Gastrocnemius medialis (tissue), 4 donors: ENCODE results near the gene TRAF3IP3. TPM values are rescaled to one million over a fixed set of nuclear protein-coding genes. Genes with fewer than 3 reads are reported as not detected.

Experiments used
- ATAC-seq, 2 donors: fragments of 150-250 bp; one replicate each; pipeline ENCODE4 v1.9.1; 2016
- DNase-seq, 2 donors: peaks; one replicate each; pipeline ENCODE4 v3.0.0-alpha.2; 2019
- H3K27ac ChIP-seq, 4 donors: fragments of 200-600 bp; sonication (generic); 1 replicate in 1 of 4; 2 replicates in 3 of 4; pipeline ENCODE4 v1.5.1; 2016 to 2018; ENCODE audit warnings: mild to moderate bottlenecking in 2 of 4, moderate library complexity in 1 of 4
- H3K27me3 ChIP-seq, 3 donors: fragments of 200-600 bp; sonication (generic) in 2 of 3; 1 replicate in 1 of 3; 2 replicates in 2 of 3; pipeline versions ENCODE4 v1.5.1 to v1.6.0; 2016 to 2019; ENCODE audit warnings: mild to moderate bottlenecking in 1 of 3, moderate library complexity in 1 of 3
- H3K36me3 ChIP-seq, 2 donors: fragments of 200-600 bp; sonication (generic) in 1 of 2; one replicate each; pipeline ENCODE4 v1.5.1; 2017 to 2018
- H3K4me1 ChIP-seq, 2 donors: fragments of 200-600 bp; sonication (generic) in 1 of 2; one replicate each; pipeline ENCODE4 v1.5.1; 2016 to 2017; ENCODE audit warnings: mild to moderate bottlenecking in 2 of 2
- H3K4me3 ChIP-seq, 4 donors: fragments of 200-600 bp; sonication (generic) in 3 of 4; 1 replicate in 1 of 4; 2 replicates in 3 of 4; pipeline ENCODE4 v1.5.1; 2016 to 2019; ENCODE audit warnings: mild to moderate bottlenecking in 2 of 4
- H3K9me3 ChIP-seq, 3 donors: fragments of 200-600 bp; sonication (generic) in 2 of 3; 1 replicate in 1 of 3; 2 replicates in 2 of 3; pipeline ENCODE4 v1.5.1; 2016 to 2019
- POLR2A ChIP-seq, 2 donors: fragments of 450-650 bp; IDR thresholded peaks; one replicate each; pipeline ENCODE4 v1.6.1; 2017; ENCODE audit warnings: antibody characterized with exemption in 2 of 2, mild to moderate bottlenecking in 2 of 2, moderate library complexity in 2 of 2
- in situ Hi-C, 4 donors: fragments of 200-750 bp; cut with MboI; loops; one replicate each; pipeline versions ENCODE4 v1.15.0 to v1.8.0; 2017; ENCODE audit warnings: low sequenced_read_pairs in 4 of 4
- intact Hi-C: fragments of 100-400 bp; cut with DNase I; formaldehyde crosslinking; loops from one replicate; pipeline ENCODE4 v1.15.1; 2023; ENCODE audit warnings: low total_unique reads
- total RNA-seq, 4 donors: library from RNA; depleted of rRNA; stranded (reverse); fragments of >200 nt; gene quantifications; one replicate each; pipeline versions ENCODE4 v1.1.0 to v1.2.3, GENCODE V29; 2016
- TF ChIP-seq, protein P1 (sequence below), 5 experiments: fragments of 450-650 bp in 3 of 5; fragments of 200-600 bp in 2 of 5; sonication (generic) in 2 of 5; IDR thresholded peaks in 4 of 5; conservative IDR thresholded peaks in 1 of 5; 1 replicate in 4 of 5; 2 replicates in 1 of 5; pipeline ENCODE4 v1.5.1; 2016 to 2019; ENCODE audit warnings: antibody characterized with exemption in 5 of 5, mild to moderate bottlenecking in 3 of 5, moderate library complexity in 3 of 5

Gene TRAF3IP3
- total RNA-seq, 4 donors from 2014 or later = 0.16 to 1.5 (median 0.35) TPM; not detected in 1

DNA sequence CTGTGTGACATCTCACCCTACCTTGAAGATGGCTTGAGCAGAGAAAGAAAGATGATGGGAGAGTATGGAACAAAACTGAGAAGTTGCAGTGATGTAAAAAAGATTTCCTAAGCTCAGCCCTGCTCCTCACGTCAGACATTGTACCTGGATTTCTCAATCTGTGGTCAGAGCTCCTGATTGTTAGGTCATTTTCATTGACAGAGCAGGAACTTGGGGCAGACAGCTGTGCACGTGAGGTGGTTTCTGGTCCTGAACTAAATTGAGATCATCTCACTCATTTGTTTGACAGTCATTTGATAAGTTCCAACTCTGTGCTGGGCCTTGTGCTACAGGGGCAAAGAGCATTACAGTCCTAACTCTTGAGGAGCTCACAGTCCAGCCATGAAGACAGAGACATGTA, 10.2 kb downstream of the TRAF3IP3 start:
- Histone ChIP-seq H3K27ac (no peak overlapping the region), H3K4me1 (peaks cover 9 to 12% of the 10 kb centered on the region in 2 donors), H3K36me3 (no peaks in the 10 kb centered on the region), H3K9me3 (no peaks in the 10 kb centered on the region), H3K4me3 (no peak overlapping the region), H3K27me3 (no peaks in the 10 kb centered on the region)
- in situ Hi-C loops = no loop called here
- DNase-seq (no peak), ATAC-seq (no peak)
- no peak for TF ChIP-seq POLR2A (IDR thresholded peaks at IDR 0.05)
- TF ChIP-seq, protein P1, sequence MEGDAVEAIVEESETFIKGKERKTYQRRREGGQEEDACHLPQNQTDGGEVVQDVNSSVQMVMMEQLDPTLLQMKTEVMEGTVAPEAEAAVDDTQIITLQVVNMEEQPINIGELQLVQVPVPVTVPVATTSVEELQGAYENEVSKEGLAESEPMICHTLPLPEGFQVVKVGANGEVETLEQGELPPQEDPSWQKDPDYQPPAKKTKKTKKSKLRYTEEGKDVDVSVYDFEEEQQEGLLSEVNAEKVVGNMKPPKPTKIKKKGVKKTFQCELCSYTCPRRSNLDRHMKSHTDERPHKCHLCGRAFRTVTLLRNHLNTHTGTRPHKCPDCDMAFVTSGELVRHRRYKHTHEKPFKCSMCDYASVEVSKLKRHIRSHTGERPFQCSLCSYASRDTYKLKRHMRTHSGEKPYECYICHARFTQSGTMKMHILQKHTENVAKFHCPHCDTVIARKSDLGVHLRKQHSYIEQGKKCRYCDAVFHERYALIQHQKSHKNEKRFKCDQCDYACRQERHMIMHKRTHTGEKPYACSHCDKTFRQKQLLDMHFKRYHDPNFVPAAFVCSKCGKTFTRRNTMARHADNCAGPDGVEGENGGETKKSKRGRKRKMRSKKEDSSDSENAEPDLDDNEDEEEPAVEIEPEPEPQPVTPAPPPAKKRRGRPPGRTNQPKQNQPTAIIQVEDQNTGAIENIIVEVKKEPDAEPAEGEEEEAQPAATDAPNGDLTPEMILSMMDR (IDR thresholded peaks at IDR 0.05 in 4 of 5, conservative IDR thresholded peaks at IDR 0.05 in 1 of 5) = no peak
- intact Hi-C loops = no loop called here

DNA sequence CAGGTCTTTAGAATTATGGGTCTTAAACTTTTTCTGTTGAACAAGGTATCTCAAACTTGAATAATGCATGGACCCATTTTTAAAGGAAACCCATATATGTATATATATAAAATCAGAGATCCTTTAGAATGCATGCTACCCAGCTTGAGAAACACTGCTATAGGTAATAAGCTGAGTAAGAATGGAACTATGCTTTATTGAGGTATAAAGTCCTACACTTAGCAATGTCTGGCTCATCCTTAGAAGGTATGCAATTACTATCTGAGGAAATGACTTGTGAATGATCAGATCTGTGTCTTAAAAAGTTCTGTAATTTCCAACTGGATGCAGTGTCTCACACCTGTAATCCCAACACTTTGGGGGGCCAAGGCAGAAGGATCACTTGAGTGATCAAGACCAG, 11.2 kb downstream of the TRAF3IP3 start:
- Histone ChIP-seq H3K4me3 (no peak overlapping the region), H3K27me3 (no peaks in the 10 kb centered on the region), H3K4me1 (peaks cover 9 to 12% of the 10 kb centered on the region in 2 donors), H3K9me3 (no peaks in the 10 kb centered on the region), H3K27ac (no peak overlapping the region), H3K36me3 (no peaks in the 10 kb centered on the region)
- in situ Hi-C loops (no loop called here), intact Hi-C loops (no loop called here)
- ATAC-seq (no peak), DNase-seq (no peak)
- TF ChIP-seq POLR2A (IDR thresholded peaks at IDR 0.05) = no peak
- TF ChIP-seq, protein P1 (IDR thresholded peaks at IDR 0.05 in 4 of 5, conservative IDR thresholded peaks at IDR 0.05 in 1 of 5) = no peak

DNA sequence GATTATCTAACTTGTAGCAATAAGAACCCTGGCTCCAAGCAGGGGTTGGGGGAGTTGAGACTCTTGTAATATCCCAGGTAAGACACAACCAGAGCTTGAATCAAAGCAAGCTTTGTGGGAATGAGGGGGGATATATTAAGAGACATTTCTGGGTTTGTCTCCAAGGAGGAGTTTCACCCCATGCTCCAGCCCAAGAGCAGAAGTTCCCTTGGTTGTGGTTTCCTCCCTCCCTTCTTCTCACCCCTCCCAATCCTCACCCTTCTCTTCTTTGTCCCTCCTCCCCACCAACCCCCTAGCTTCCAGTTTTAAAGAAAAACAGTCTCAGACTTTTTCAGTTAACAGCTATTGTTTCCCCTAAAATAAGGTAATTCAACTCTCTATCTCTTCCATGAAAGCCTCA, 11.9 kb downstream of the TRAF3IP3 start:
- no peak overlapping the region for H3K4me3 ChIP-seq

DNA sequence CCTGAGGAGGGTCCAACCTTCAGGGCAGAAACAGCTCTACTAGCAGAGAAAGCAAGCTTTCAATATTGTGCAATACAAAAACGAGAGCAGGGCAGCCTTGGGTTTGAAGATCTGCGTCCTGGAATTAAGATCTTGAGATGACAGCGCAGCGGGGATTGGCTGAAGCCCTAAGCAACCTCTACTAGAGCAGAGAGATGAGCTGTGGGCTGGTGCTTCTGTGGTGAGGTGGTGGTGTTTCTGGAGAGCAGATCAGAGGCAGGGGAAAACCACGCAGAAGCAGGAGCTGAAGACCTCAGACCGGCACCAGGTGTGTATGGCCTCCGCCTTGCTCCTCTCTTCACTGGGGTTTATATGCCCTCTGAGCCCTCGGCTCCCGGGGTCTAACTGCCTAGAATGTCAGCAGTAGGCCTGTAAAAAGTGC, 12.5 kb downstream of the TRAF3IP3 start:
- Histone ChIP-seq H3K4me3 (no peak overlapping the region), H3K9me3 (no peaks in the 10 kb centered on the region), H3K27ac (peak overlapping the region in 3 of 4 donors; percentile 35 to 63 (median 39)), H3K4me1 (peaks cover 9 to 12% of the 10 kb centered on the region in 2 donors), H3K27me3 (no peaks in the 10 kb centered on the region), H3K36me3 (no peaks in the 10 kb centered on the region)
- in situ Hi-C loops = no loop called here
- ATAC-seq (no peak), DNase-seq (no peak)
- intact Hi-C loops = no loop called here
- TF ChIP-seq POLR2A (IDR thresholded peaks at IDR 0.05) = no peak
- TF ChIP-seq, protein P1 (IDR thresholded peaks at IDR 0.05 in 4 of 5, conservative IDR thresholded peaks at IDR 0.05 in 1 of 5) = no peak

More for the DNA sequence above, 11.9 kb downstream of the TRAF3IP3 start:
- Histone ChIP-seq H3K9me3 (no peaks in the 10 kb centered on the region), H3K4me1 (peaks cover 9 to 12% of the 10 kb centered on the region in 2 donors), H3K36me3 (no peaks in the 10 kb centered on the region), H3K27ac (no peak overlapping the region), H3K27me3 (no peaks in the 10 kb centered on the region)
- TF ChIP-seq, protein P1 (IDR thresholded peaks at IDR 0.05 in 4 of 5, conservative IDR thresholded peaks at IDR 0.05 in 1 of 5) = no peak
- TF ChIP-seq POLR2A (IDR thresholded peaks at IDR 0.05) = no peak
- ATAC-seq (no peak), DNase-seq (no peak)
- in situ Hi-C loops = no loop called here
- intact Hi-C loops = no loop called here
